HTERT RPE-1 (cell line): ENCODE data around the gene MN1.

Experiments used
- in situ Hi-C: fragments of 300-500 bp; cut with MboI; formaldehyde crosslinking; loops from 4 replicates; pipeline ENCODE4 v1.14.3; 2020; ENCODE audit warnings: low sequenced_read_pairs

The MN1 gene

GRCh38 chr22:27827604-27828587 is 26.3 kb upstream of the MN1 start:
- in situ Hi-C loops: no loop called here

DNA sequence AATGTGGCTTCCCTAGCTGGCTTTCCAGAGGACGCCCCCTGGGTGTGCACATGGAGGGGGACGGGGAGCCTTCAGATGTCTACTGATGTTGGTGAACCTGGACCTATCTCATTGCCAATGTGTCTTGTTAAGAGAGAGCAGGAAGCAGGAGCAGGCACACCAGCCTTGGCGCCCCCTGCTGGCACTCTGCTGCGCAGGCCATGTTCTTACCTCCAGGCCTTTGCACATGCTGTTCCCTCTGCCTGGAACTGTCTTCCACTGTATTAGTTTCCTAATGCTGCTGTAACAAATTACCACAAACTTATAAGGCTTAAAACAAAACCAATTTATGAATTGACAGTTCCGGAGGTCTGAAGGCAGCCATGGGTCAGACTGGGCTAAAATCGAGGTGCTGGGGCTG is 23.6 kb upstream of the MN1 start:
- in situ Hi-C loops: no loop called here

- in situ Hi-C loops: no loop called here
Observed at GRCh38 chr22:27823221-27823620, 21.7 kb upstream of the MN1 start.

DNA sequence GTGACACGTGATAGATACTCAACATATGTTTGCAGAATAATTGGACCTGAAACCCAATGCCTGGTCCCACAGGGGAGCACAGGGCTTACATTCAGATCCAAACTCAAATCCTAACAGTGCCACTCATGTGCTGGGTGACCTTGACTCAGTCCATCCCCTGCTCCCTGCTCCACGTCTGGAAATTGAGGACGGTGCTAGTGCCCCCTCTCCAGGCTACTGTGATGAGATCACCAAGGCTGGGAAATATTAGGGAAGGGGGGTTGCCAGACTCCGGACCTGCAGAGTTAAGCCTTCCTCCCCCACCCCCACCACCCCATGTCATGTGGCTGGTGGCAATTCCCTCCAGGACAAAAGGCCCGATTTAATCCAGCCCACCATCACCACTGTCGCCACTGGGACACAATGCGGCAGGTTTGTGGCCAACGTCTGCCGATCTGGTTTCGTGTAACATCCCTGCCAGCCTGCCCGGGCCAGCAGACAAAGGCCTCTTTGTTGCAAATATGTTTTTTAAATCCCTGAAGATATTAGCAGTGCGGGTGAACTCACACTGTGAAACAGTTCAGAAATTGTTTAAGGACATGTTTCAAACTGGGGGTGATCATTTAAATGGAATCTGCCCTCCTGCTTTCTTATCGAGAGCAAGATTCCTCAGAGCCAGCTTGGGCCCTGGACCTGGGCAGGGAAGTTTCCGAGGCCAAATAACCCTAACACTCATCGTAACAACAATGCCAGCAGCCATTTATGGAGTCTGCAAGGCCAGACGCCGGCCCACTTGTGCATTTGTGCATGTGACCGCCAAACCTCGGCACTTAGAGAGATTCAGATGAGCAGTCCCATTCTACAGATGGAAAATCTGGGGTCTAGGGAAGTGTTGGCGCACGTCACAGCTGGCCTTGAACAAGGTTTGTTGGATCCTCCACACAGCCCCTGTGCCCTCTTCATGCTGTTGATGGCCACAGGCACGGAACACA is 19.6 kb upstream of the MN1 start:
- in situ Hi-C loops: no loop called here

DNA sequence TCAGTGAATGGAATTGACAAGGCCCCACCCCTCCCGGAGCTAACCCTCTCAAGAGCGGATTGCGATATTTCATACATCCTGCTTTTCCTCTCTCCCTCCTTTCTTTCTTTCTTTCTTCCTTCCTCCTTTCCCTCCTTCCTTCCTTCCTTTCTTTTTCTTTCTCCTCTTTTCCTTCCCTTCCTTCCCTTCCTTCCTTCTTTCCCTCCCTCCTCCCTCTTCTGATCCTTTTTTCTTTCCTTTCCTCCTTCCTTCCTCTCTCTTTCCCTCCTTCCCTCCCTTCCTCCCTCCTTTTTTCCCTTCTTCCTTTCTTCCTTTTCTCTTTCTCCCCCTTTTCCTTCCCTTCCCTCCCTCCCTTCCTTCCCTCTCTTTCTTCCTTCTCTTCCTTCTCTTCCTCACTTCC is 15.0 kb upstream of the MN1 start:
- in situ Hi-C loops: no loop called here

DNA sequence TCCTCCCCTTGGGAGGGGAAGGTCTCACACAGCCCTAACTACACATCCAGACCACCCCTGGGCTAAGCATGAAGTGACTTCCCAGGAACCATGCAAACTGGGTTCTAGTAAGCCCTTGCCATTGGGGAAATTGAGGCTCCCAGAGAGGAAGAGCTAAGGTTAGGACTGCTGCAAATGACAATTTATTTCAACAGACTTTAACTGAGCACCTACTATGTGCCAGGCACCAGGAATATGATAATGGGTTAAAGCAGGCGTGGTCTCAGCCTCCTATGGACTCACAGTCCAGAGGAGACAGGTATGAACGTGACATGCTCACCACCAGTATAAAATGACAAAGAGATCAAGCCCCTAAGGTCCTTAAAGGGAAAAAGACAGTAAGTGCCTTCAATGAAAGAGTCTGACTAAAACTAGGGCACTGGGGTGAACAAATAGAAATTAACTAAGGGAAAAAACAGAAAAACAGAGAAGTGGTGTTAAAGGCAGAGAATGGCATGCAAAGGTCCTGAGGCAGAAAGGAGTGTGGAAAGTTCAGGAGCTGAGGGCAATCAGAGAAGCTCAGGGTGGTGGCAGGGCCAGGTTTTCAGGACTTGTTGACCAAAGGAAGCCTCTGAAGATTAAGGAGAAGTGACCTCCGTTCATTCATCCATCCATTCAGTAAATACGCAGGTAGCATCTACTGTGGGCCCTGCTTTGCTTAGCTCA is 14.4 kb upstream of the MN1 start:
- in situ Hi-C loops: no loop called here

- in situ Hi-C loops: no loop called here
Observed at GRCh38 chr22:27814993-27815392, 13.4 kb upstream of the MN1 start.

DNA sequence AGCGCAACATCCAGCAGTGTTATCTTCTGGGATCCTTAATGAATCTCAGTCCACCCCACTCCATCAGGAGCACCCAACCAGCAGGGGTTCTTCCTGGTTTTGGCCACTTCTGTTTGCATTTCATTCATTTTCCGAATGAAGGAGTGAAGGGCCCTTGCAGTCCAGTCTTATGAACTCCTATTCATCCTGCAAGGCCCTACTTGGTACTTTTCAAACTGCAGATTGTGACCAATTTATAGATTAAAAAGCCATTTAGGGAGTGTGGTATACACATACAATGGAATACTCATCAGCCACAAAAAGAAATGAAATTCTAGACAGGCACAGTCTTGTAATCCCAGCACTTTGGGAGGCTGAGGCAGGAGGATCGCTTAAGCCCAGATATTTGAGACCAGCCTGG is 10.2 kb upstream of the MN1 start:
- in situ Hi-C loops: no loop called here

DNA sequence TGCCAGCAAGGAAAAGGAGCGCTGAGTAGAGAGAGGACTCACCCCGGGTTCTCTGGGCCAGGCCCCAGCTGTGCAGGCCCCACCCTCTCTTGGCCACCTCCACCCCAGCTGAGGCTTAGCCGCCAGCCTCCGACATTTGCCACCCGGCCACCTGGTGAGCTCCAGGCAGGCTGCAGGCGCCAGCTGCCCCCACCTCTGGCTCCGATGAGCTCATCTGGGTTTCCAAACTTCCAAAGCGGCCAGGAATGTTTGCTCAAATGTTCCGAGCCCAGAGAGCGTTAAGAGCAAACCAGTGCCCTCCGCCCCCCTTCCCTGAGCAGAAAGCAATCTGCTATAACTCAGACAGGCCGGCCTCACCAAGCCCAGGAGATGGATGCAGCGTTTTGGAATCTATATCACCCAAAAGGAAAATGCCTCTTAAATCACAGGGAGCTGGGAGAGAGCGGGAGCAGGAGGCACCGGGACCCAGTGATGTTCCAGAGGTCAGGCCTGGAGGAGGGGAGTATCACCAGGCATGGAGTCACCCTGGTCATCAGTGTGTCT is 9.1 kb upstream of the MN1 start:
- in situ Hi-C loops: no loop called here

GRCh38 chr22:27809700-27810608 is 8.4 kb upstream of the MN1 start:
- in situ Hi-C loops: no loop called here

- in situ Hi-C loops: no loop called here
Observed at GRCh38 chr22:27809226-27809603, 7.7 kb upstream of the MN1 start.

DNA sequence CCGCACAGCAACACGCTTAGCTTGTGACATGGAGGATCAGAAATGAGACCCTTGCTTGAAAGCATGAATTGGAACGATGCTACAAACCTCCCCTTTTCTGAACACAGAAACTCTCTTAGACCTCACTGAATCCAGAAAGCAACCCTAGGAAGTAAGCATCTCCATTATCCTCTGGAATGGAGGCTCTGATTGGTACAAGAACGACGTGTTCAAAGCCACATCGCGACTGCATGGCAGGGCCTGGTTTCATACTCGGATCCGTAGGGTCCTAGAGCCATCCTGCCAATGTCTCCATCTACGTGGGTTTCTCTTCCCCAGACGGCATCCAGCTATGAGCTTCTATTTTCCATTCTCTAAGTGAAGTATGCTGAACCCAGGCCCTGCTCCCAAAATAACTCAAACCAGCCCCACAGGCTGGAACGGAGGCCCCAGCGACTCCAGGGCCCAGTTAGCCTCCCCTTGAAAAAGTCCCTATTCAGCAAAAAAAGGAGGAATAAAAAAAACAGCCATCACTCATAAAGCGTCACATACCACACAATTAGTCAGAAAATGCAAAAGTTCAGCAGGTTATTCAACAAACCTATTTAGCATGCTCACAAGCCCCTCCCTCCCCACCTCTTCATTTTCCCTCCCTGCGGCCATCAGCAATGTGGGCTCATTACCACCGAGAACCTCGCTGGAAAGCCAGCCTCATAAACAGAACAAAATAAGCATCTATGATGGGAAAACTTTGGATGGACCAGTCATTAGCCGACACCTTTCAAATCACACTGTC is 7.1 kb upstream of the MN1 start:
- in situ Hi-C loops: no loop called here

GRCh38 chr22:27805841-27806240 is 4.3 kb upstream of the MN1 start:
- in situ Hi-C loops: no loop called here

- in situ Hi-C loops: no loop called here
Observed at GRCh38 chr22:27804470-27805297, 3.1 kb upstream of the MN1 start.

- in situ Hi-C loops: no loop called here
Observed at GRCh38 chr22:27803841-27804415, 2.4 kb upstream of the MN1 start.

DNA sequence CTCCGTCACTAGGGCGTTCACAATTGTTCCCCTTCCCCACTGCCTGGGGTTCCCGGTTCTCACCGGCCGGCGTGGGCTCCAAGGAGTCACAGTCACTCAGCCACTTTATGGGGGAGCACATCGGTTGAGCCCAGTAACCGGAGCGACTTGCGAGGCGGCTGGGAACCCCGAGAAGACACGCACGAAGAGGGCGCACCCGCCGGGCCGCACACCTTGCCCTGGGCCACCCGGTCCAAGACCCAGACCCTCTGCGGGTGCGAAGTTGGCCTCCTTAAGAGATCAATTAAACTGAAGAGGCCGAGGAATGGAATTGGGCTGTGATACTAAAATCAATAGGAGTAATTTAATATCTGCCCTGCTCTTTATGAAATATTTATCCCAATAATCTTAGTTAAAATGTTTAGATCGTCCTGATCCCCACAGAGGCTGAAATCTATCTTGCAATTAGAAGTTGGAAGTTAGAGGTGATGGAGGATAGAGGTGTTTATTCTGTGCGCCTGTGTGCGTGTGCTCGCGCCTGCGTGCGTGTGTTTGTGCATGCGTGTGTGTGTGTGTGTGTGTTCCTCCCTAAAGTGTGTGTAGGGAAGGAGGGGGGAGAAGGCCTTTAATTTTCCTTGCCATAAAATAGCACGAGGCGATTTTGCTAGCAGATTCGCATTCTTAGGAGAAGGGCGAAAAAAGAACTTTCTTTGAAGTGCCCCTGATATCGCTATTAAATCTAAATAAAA is 954 bp upstream of the MN1 start:
- in situ Hi-C loops: no loop called here

- in situ Hi-C loops: no loop called here
Observed at GRCh38 chr22:27801202-27801615, 347 bp downstream of the MN1 start.
